ENCODE measurements around the gene ANKRD11. TPM values are rescaled to one million over a fixed set of nuclear protein-coding genes. Genes with fewer than 3 reads are reported as not detected.

ANKRD11 gene
- total RNA-seq, 2 donors from 2014 or later = 118 to 159 TPM

DNA sequence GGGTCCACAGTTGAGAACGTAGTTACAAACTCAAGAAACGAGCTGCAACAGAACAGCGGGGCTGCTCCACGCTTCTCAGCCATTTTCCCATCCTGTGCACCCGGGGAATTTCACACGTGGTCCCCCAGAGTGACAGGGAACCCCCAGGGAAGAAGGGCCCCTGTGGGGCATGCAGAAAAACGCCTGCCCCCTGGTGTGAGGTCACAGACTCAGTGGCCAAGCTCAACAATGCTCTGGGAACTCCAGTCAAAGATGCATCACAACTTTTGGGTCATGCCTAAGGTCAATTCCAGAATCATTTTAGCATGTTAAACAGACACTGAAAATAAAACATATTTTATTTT is 157.5 kb downstream of the ANKRD11 start:
- Histone ChIP-seq H3K4me1 (ENCODE audit: control insufficient read depth, insufficient read depth, low read length) (peaks cover 16% of the 10 kb centered on the region), H3K9ac (ENCODE audit: extremely low read depth, low read length, poor library complexity, severe bottlenecking) (no peak overlapping the region), H3K9me3 (ENCODE audit: control insufficient read depth, low read length) (no peaks in the 10 kb centered on the region), H3K36me3 (ENCODE audit: control insufficient read depth, insufficient read depth, low read length) (no peaks in the 10 kb centered on the region), H3K27me3 (ENCODE audit: control insufficient read depth, insufficient read depth, low read length, poor library complexity, severe bottlenecking) (no peaks in the 10 kb centered on the region), H3K4me3 (ENCODE audit: low read length) (no peak overlapping the region), H3K27ac (ENCODE audit: low read depth, low read length) (no peak overlapping the region)
- H3K4me1 Mint-ChIP-seq = peaks cover 44% of the 10 kb centered on the region
- H3K4me3 Mint-ChIP-seq = no peak overlapping the region
- DNase-seq = no peak
- no peak overlapping the region for H3K27ac Mint-ChIP-seq
- no peaks in the 10 kb centered on the region for H3K9me3 Mint-ChIP-seq
- WGBS, 2 experiments (ENCODE audit: insufficient coverage in 1 of 2, insufficient read length in 1 of 2) = 52 to 62% methylated on average over 7 of the region's 7 CpGs
- no peaks in the 10 kb centered on the region for H3K27me3 Mint-ChIP-seq (ENCODE audit: insufficient read depth)
- no peak for TF ChIP-seq CTCF (conservative IDR thresholded peaks at IDR 0.05)
- H3K36me3 Mint-ChIP-seq (ENCODE audit: low read depth) = peaks cover 2% of the 10 kb centered on the region

GRCh38 chr16:89332243-89332901 is 158.0 kb downstream of the ANKRD11 start:
- no peak overlapping the region for H3K4me3 Mint-ChIP-seq
- Histone ChIP-seq H3K27ac (ENCODE audit: low read depth, low read length) (no peak overlapping the region), H3K4me1 (ENCODE audit: control insufficient read depth, insufficient read depth, low read length) (peaks cover 16% of the 10 kb centered on the region), H3K9ac (ENCODE audit: extremely low read depth, low read length, poor library complexity, severe bottlenecking) (no peak overlapping the region), H3K27me3 (ENCODE audit: control insufficient read depth, insufficient read depth, low read length, poor library complexity, severe bottlenecking) (no peaks in the 10 kb centered on the region), H3K9me3 (ENCODE audit: control insufficient read depth, low read length) (no peaks in the 10 kb centered on the region), H3K36me3 (ENCODE audit: control insufficient read depth, insufficient read depth, low read length) (no peaks in the 10 kb centered on the region), H3K4me3 (ENCODE audit: low read length) (no peak overlapping the region)
- peaks cover 48% of the 10 kb centered on the region for H3K4me1 Mint-ChIP-seq
- H3K27ac Mint-ChIP-seq = peak overlapping the region; percentile 37
- WGBS, 2 experiments (ENCODE audit: insufficient coverage in 1 of 2, insufficient read length in 1 of 2) = 67 to 80% methylated on average over 4 to 14 of the region's 14 CpGs
- H3K36me3 Mint-ChIP-seq (ENCODE audit: low read depth) = peaks cover 2% of the 10 kb centered on the region
- H3K9me3 Mint-ChIP-seq = no peaks in the 10 kb centered on the region
- H3K27me3 Mint-ChIP-seq (ENCODE audit: insufficient read depth) = no peaks in the 10 kb centered on the region
- DNase-seq = no peak
- no peak for TF ChIP-seq CTCF (conservative IDR thresholded peaks at IDR 0.05)

- no peaks in the 10 kb centered on the region for H3K27me3 ChIP-seq (ENCODE audit: control insufficient read depth, insufficient read depth, low read length, poor library complexity, severe bottlenecking)
- no peak for TF ChIP-seq CTCF (conservative IDR thresholded peaks at IDR 0.05)
- Mint-ChIP-seq H3K9me3 (no peaks in the 10 kb centered on the region), H3K27me3 (ENCODE audit: insufficient read depth) (no peaks in the 10 kb centered on the region), H3K36me3 (ENCODE audit: low read depth) (peaks cover 2% of the 10 kb centered on the region), H3K4me3 (no peak overlapping the region), H3K27ac (no peak overlapping the region), H3K4me1 (peaks cover 56% of the 10 kb centered on the region)
- DNase-seq = no peak
- H3K36me3 ChIP-seq (ENCODE audit: control insufficient read depth, insufficient read depth, low read length) = no peaks in the 10 kb centered on the region
- peaks cover 16% of the 10 kb centered on the region for H3K4me1 ChIP-seq (ENCODE audit: control insufficient read depth, insufficient read depth, low read length)
- WGBS, 2 experiments (ENCODE audit: insufficient coverage in 1 of 2, insufficient read length in 1 of 2) = 93 to 96% methylated on average over 9 to 14 of the region's 14 CpGs
- no peak overlapping the region for H3K27ac ChIP-seq (ENCODE audit: low read depth, low read length)
- H3K9me3 ChIP-seq (ENCODE audit: control insufficient read depth, low read length) = no peaks in the 10 kb centered on the region
- H3K4me3 ChIP-seq (ENCODE audit: low read length) = no peak overlapping the region
- no peak overlapping the region for H3K9ac ChIP-seq (ENCODE audit: extremely low read depth, low read length, poor library complexity, severe bottlenecking)
Measured at GRCh38 chr16:89331371-89332109, 158.8 kb downstream of the ANKRD11 start.

Data from endodermal cell (in vitro differentiated cells).